WERI-Rb-1 (cell line): ENCODE data around the gene OBSL1.
A peak's percentile ranks its signal among the peaks of the same experiment; 100 is the strongest.

Experiments used
- DNase-seq: peaks from one replicate; pipeline ENCODE4 v3.0.0-alpha.2; 2020
- H3K27ac ChIP-seq: fragments of 250-450 bp; sonication (Bioruptor Pico); 2 replicates; pipeline ENCODE4 v1.5.1; 2020; ENCODE audit warnings: mild to moderate bottlenecking, moderate library complexity
- H3K27me3 ChIP-seq: fragments of 250-450 bp; sonication (Bioruptor Pico); 2 replicates; pipeline ENCODE4 v1.5.1; 2021; ENCODE audit warnings: mild to moderate bottlenecking, low read depth, moderate library complexity; ENCODE audit not compliant: insufficient read depth, severe bottlenecking
- H3K36me3 ChIP-seq: fragments of 250-450 bp; sonication (Bioruptor Pico); 2 replicates; pipeline ENCODE4 v1.5.1; 2020; ENCODE audit warnings: mild to moderate bottlenecking, moderate library complexity
- H3K4me3 ChIP-seq: 2 replicates; pipeline ENCODE4 v1.5.1; 2011; ENCODE audit warnings: low read depth, mild to moderate bottlenecking, control low read depth, low read length
- H3K9me3 ChIP-seq: fragments of 250-450 bp; sonication (Bioruptor Pico); 2 replicates; pipeline ENCODE4 v1.5.1; 2021; ENCODE audit warnings: mild to moderate bottlenecking, moderate library complexity; ENCODE audit not compliant: severe bottlenecking
- CTCF ChIP-seq: IDR thresholded peaks from 2 replicates; pipeline ENCODE4 v1.5.1; 2011; ENCODE audit warnings: low read depth, mild to moderate bottlenecking, control low read depth, inconsistent platforms, low read length

The OBSL1 gene

GRCh38 chr2:219570924-219571310, 422 bp downstream of the OBSL1 start:
- Histone ChIP-seq H3K9me3 (no peaks in the 10 kb centered on the region), H3K4me3 (peak overlapping the region; percentile 64), H3K27me3 (no peaks in the 10 kb centered on the region), H3K27ac (peak overlapping the region; percentile 72), H3K36me3 (peaks cover 25% of the 10 kb centered on the region)
- TF ChIP-seq CTCF, result no peak
- no peak for DNase-seq

- DNase-seq, result no peak
- Histone ChIP-seq H3K27me3 (no peaks in the 10 kb centered on the region), H3K36me3 (peaks cover 25% of the 10 kb centered on the region), H3K9me3 (no peaks in the 10 kb centered on the region), H3K27ac (peak overlapping the region; percentile 72), H3K4me3 (peak overlapping the region; percentile 64)
- 0 out of 2 replicates have a peak, but pooled peaks have one; percentile 12 for TF ChIP-seq CTCF
Measured at GRCh38 chr2:219570194-219570923, 980 bp downstream of the OBSL1 start.

- no peak for TF ChIP-seq CTCF
- Histone ChIP-seq H3K27me3 (no peaks in the 10 kb centered on the region), H3K4me3 (peak overlapping the region; percentile 64), H3K27ac (peak overlapping the region; percentile 72), H3K36me3 (peaks cover 31% of the 10 kb centered on the region), H3K9me3 (no peaks in the 10 kb centered on the region)
- DNase-seq, result no peak
Measured at GRCh38 chr2:219569635-219570034, 1.7 kb downstream of the OBSL1 start.

- Histone ChIP-seq H3K36me3 (peaks cover 37% of the 10 kb centered on the region), H3K9me3 (no peaks in the 10 kb centered on the region), H3K27me3 (no peaks in the 10 kb centered on the region), H3K27ac (peak overlapping the region; percentile 72), H3K4me3 (peak overlapping the region; percentile 64)
- peak; percentile 44 for DNase-seq
- TF ChIP-seq CTCF, result no peak
Measured at GRCh38 chr2:219569041-219569440, 2.3 kb downstream of the OBSL1 start.

GRCh38 chr2:219567791-219568361, 3.5 kb downstream of the OBSL1 start:
- no peaks in the 10 kb centered on the region for H3K27me3 ChIP-seq

More at GRCh38 chr2:219567791-219568361, 3.5 kb downstream of the OBSL1 start:
- no peak overlapping the region for H3K4me3 ChIP-seq
- no peak for DNase-seq
- H3K27ac ChIP-seq, result no peak overlapping the region
- H3K9me3 ChIP-seq, result no peaks in the 10 kb centered on the region
- H3K36me3 ChIP-seq, result peaks cover 45% of the 10 kb centered on the region
- TF ChIP-seq CTCF, result no peak
